PC-9 (cell line): Measurements from ENCODE around the gene DGKG. TPM values are rescaled to one million over a fixed set of nuclear protein-coding genes. Genes with fewer than 3 reads are reported as not detected.
A peak's percentile ranks its signal among the peaks of the same experiment; 100 is the strongest.

Experiments
- BruUV-seq: library from RNA; stranded (reverse); fragments of 400-500 nt; replicated peaks from 2 replicates; lab custom pipeline; 2021; lab: Mats Ljungman, UMichigan
- CTCF ChIA-PET: fragments of 300-600 bp; sonication (Branson Sonifier 250); formaldehyde crosslinking; loops from one replicate; lab custom pipeline; 2022; ENCODE audit warnings: antibody characterized with exemption; lab: Charles Lee
- POLR2A ChIA-PET: fragments of 300-600 bp; sonication (Branson Sonifier 250); formaldehyde crosslinking; loops from one replicate; lab custom pipeline; 2022; ENCODE audit warnings: antibody characterized with exemption; ENCODE audit not compliant: unreplicated experiment; lab: Charles Lee
- DNase-seq, 2 experiments: peaks; one replicate each; pipeline versions ENCODE4 v3.0.0 to v3.0.0-alpha.2; 2015 to 2022; ENCODE audit warnings: mixed read lengths in 1 of 2
- H2AFZ ChIP-seq: fragments of 200-600 bp; sonication (generic); 2 replicates; pipeline ENCODE4 v1.8.1; 2017; ENCODE audit warnings: antibody characterized with exemption
- H3F3A ChIP-seq: fragments of 200-600 bp; sonication (generic); 2 replicates; pipeline ENCODE4 v1.8.1; 2017; ENCODE audit warnings: antibody characterized with exemption, mild to moderate bottlenecking, low read depth; ENCODE audit not compliant: insufficient read depth
- H3K27ac ChIP-seq: fragments of 200-600 bp; sonication (generic); 2 replicates; pipeline ENCODE4 v1.6.1; 2016; ENCODE audit warnings: mixed run types
- H3K27me3 ChIP-seq: fragments of 200-600 bp; sonication (generic); 2 replicates; pipeline ENCODE4 v1.6.1; 2016; ENCODE audit warnings: low read depth, mixed run types; ENCODE audit not compliant: insufficient read depth
- H3K36me3 ChIP-seq: fragments of 200-600 bp; sonication (generic); 2 replicates; pipeline ENCODE4 v1.6.1; 2016; ENCODE audit warnings: low read depth, mixed run types
- H3K4me1 ChIP-seq: fragments of 200-600 bp; sonication (generic); replicated peaks from 2 replicates; pipeline ENCODE4 v1.6.1; 2016; ENCODE audit warnings: mixed run types; ENCODE audit not compliant: insufficient read depth
- H3K4me2 ChIP-seq: fragments of 200-600 bp; sonication (generic); 2 replicates; pipeline ENCODE4 v1.6.1; 2017; ENCODE audit warnings: mixed run types
- H3K4me3 ChIP-seq: fragments of 200-600 bp; sonication (generic); 2 replicates; pipeline ENCODE4 v1.6.1; 2016; ENCODE audit warnings: mixed run types
- H3K79me2 ChIP-seq: fragments of 200-600 bp; sonication (generic); 2 replicates; pipeline ENCODE4 v1.6.1; 2017; ENCODE audit warnings: low read depth, mixed run types
- H3K9me2 ChIP-seq: fragments of 200-600 bp; sonication (generic); 2 replicates; pipeline ENCODE4 v1.8.1; 2017; ENCODE audit warnings: mild to moderate bottlenecking; ENCODE audit not compliant: insufficient read depth
- H3K9me3 ChIP-seq: fragments of 200-600 bp; sonication (generic); 2 replicates; pipeline ENCODE4 v1.8.1; 2016; ENCODE audit warnings: low read depth; ENCODE audit not compliant: insufficient read depth
- H4K20me1 ChIP-seq: fragments of 200-600 bp; sonication (generic); 2 replicates; pipeline ENCODE4 v1.8.1; 2017; ENCODE audit not compliant: insufficient read depth
- CTCF ChIP-seq: fragments of 200-600 bp; sonication (generic); conservative IDR thresholded peaks from 2 replicates; pipeline ENCODE4 v1.6.1; 2017; ENCODE audit warnings: mixed run types, antibody characterized with exemption, mild to moderate bottlenecking, moderate library complexity
- EZH2 ChIP-seq: fragments of 200-600 bp; sonication (generic); IDR thresholded peaks from 2 replicates; pipeline ENCODE4 v1.8.0; 2017; ENCODE audit warnings: antibody characterized with exemption, low read depth
- intact Hi-C: fragments of 100-400 bp; cut with micrococcal nuclease; formaldehyde crosslinking; loops from one replicate; pipeline ENCODE4 v1.10.0; 2022; ENCODE audit not compliant: unreplicated experiment
- total RNA-seq: library from RNA; stranded (reverse); gene quantifications from 2 replicates; pipeline ENCODE4 v1.2.3, GENCODE V29; 2021

Gene DGKG
- total RNA-seq, 1 experiment from 2014 or later, result 20.0 TPM

- Histone ChIP-seq H3K4me1 (peaks cover 5% of the 10 kb centered on the region; the same call in 1 of the 2 replicates), H3K4me3 (no peak overlapping the region), H3F3A (peaks cover 6% of the 10 kb centered on the region; the same call in 1 of the 2 replicates), H3K9me2 (no peaks in the 10 kb centered on the region), H3K27me3 (peaks cover 49% of the 10 kb centered on the region), H3K9me3 (no peaks in the 10 kb centered on the region), H4K20me1 (no peaks in the 10 kb centered on the region), H3K79me2 (no peaks in the 10 kb centered on the region), H2AFZ (no peak overlapping the region), H3K27ac (no peak overlapping the region), H3K36me3 (no peaks in the 10 kb centered on the region), H3K4me2 (no peak overlapping the region)
- CTCF ChIA-PET, result interaction anchor here (0.5 kb wide), 1 partner anchor 291 kb away, joined by 15 read pairs; no protein-coding TSS in a partner anchor
- no peak for DNase-seq
- no TSS peak for BruUV-seq
- no peak for TF ChIP-seq CTCF
- no peak for TF ChIP-seq EZH2
- POLR2A ChIA-PET, result no interaction called here
- intact Hi-C loops, result no loop called here
These were observed 97.2 kb downstream of the DGKG start for GRCh38 chr3:186264608-186265400.

- no TSS peak for BruUV-seq
- Histone ChIP-seq H3K27ac (no peak overlapping the region), H3K9me3 (no peaks in the 10 kb centered on the region), H3K27me3 (peaks cover 18% of the 10 kb centered on the region), H3K79me2 (no peaks in the 10 kb centered on the region), H3K4me3 (no peak overlapping the region), H4K20me1 (no peaks in the 10 kb centered on the region), H3K4me2 (no peak overlapping the region), H3K36me3 (no peaks in the 10 kb centered on the region), H3K4me1 (peaks cover 6% of the 10 kb centered on the region), H3K9me2 (no peaks in the 10 kb centered on the region), H2AFZ (no peak overlapping the region), H3F3A (peaks cover 7% of the 10 kb centered on the region; the same call in 1 of the 2 replicates)
- intact Hi-C loops, result no loop called here
- no peak for DNase-seq
- ChIA-PET CTCF (interaction anchor here (0.8 kb wide), 1 partner anchor 19 kb away, joined by 4 read pairs; no protein-coding TSS in a partner anchor), POLR2A (no interaction called here)
- TF ChIP-seq EZH2, result no peak
- TF ChIP-seq CTCF, result 0 out of 2 replicates have a peak, but pooled peaks have one; percentile 32
These were observed 100.4 kb downstream of the DGKG start for GRCh38 chr3:186261638-186262037.

GRCh38 chr3:186260726-186261125 lies 101.3 kb downstream of the DGKG start:
- H3K9me3 ChIP-seq, result no peaks in the 10 kb centered on the region
- intact Hi-C loops, result no loop called here
- DNase-seq, result no peak
- H3K27me3 ChIP-seq, result peaks cover 10% of the 10 kb centered on the region; the same call in 1 of the 2 replicates
- H3K9me2 ChIP-seq, result no peaks in the 10 kb centered on the region
- H3K79me2 ChIP-seq, result no peaks in the 10 kb centered on the region
- no peak overlapping the region for H3K4me2 ChIP-seq
- no peak overlapping the region for H3K4me3 ChIP-seq
- BruUV-seq, result no TSS peak
- H2AFZ ChIP-seq, result no peak overlapping the region
- peaks cover 6% of the 10 kb centered on the region for H3K4me1 ChIP-seq
- H3F3A ChIP-seq, result peaks cover 7% of the 10 kb centered on the region; the same call in 1 of the 2 replicates
- no peak overlapping the region for H3K27ac ChIP-seq
- CTCF ChIA-PET, result interaction anchor here (0.6 to 0.8 kb wide), 2 partner anchors 136 to 186 kb away, joined by 3 to 8 read pairs; no protein-coding TSS in a partner anchor
- no peaks in the 10 kb centered on the region for H3K36me3 ChIP-seq
- POLR2A ChIA-PET, result no interaction called here
- no peaks in the 10 kb centered on the region for H4K20me1 ChIP-seq
- TF ChIP-seq EZH2 (no peak), CTCF (no peak)
